ENCODE measurements around the gene SPDYE6.
"Not testable (repeated sequence)": the region's sequence is repeated elsewhere in the genome, so short reads cannot be mapped to it uniquely, and the experiment has no call there.

SPDYE6 gene

GRCh38 chr7:102317231-102318059 lies 38.8 kb downstream of the SPDYE6 start:
- DNase-seq: no peak

- no peak for DNase-seq
Observed at GRCh38 chr7:102313997-102314780, 42.1 kb downstream of the SPDYE6 start.

GRCh38 chr7:102312317-102312716 lies 43.9 kb downstream of the SPDYE6 start:
- DNase-seq: no peak

- DNase-seq: no peak
Observed at GRCh38 chr7:102310414-102310815, 45.8 kb downstream of the SPDYE6 start.

- no peak for DNase-seq
Observed at GRCh38 chr7:102306916-102307677, 49.1 kb downstream of the SPDYE6 start.

GRCh38 chr7:102305414-102306268 lies 50.6 kb downstream of the SPDYE6 start:
- no peak for DNase-seq

- no peak for DNase-seq
Observed at GRCh38 chr7:102304668-102305067, 51.6 kb downstream of the SPDYE6 start.

GRCh38 chr7:102303669-102304422 lies 52.4 kb downstream of the SPDYE6 start:
- no peak for DNase-seq

- DNase-seq: no peak
Observed at GRCh38 chr7:102302025-102302424, 54.2 kb downstream of the SPDYE6 start.

- DNase-seq: not testable (repeated sequence)
Observed at GRCh38 chr7:102301367-102301766, 54.9 kb downstream of the SPDYE6 start.

- DNase-seq: no peak
Observed at GRCh38 chr7:102300643-102301221, 55.5 kb downstream of the SPDYE6 start.

GRCh38 chr7:102297487-102298218 lies 58.6 kb downstream of the SPDYE6 start:
- no peak for DNase-seq

GRCh38 chr7:102296514-102296913 lies 59.7 kb downstream of the SPDYE6 start:
- no peak for DNase-seq

- no peak for DNase-seq
Observed at GRCh38 chr7:102296179-102296438, 60.1 kb downstream of the SPDYE6 start.

All from activated effector memory CD4-positive, alpha-beta T cell treated with Interleukin-2 at 50 U/mL for 16 hours (primary cell).